Gastrocnemius medialis (tissue), 4 donors: Measurements from ENCODE around the gene ZSCAN21. TPM values are rescaled to one million over a fixed set of nuclear protein-coding genes. Genes with fewer than 3 reads are reported as not detected.

Source experiments
- ATAC-seq, 2 donors: fragments of 150-250 bp; one replicate each; pipeline ENCODE4 v1.9.1; 2016
- DNase-seq, 2 donors: peaks; one replicate each; pipeline ENCODE4 v3.0.0-alpha.2; 2019
- H3K27ac ChIP-seq, 4 donors: fragments of 200-600 bp; sonication (generic); 1 replicate in 1 of 4; 2 replicates in 3 of 4; pipeline ENCODE4 v1.5.1; 2016 to 2018; ENCODE audit warnings: mild to moderate bottlenecking in 2 of 4, moderate library complexity in 1 of 4
- H3K27me3 ChIP-seq, 3 donors: fragments of 200-600 bp; sonication (generic) in 2 of 3; 1 replicate in 1 of 3; 2 replicates in 2 of 3; pipeline versions ENCODE4 v1.5.1 to v1.6.0; 2016 to 2019; ENCODE audit warnings: mild to moderate bottlenecking in 1 of 3, moderate library complexity in 1 of 3
- H3K36me3 ChIP-seq, 2 donors: fragments of 200-600 bp; sonication (generic) in 1 of 2; one replicate each; pipeline ENCODE4 v1.5.1; 2017 to 2018
- H3K4me1 ChIP-seq, 2 donors: fragments of 200-600 bp; sonication (generic) in 1 of 2; one replicate each; pipeline ENCODE4 v1.5.1; 2016 to 2017; ENCODE audit warnings: mild to moderate bottlenecking in 2 of 2
- H3K4me3 ChIP-seq, 4 donors: fragments of 200-600 bp; sonication (generic) in 3 of 4; 1 replicate in 1 of 4; 2 replicates in 3 of 4; pipeline ENCODE4 v1.5.1; 2016 to 2019; ENCODE audit warnings: mild to moderate bottlenecking in 2 of 4
- H3K9me3 ChIP-seq, 3 donors: fragments of 200-600 bp; sonication (generic) in 2 of 3; 1 replicate in 1 of 3; 2 replicates in 2 of 3; pipeline ENCODE4 v1.5.1; 2016 to 2019
- CTCF ChIP-seq, 5 experiments: fragments of 450-650 bp in 3 of 5; fragments of 200-600 bp in 2 of 5; sonication (generic) in 2 of 5; IDR thresholded peaks in 4 of 5; conservative IDR thresholded peaks in 1 of 5; 1 replicate in 4 of 5; 2 replicates in 1 of 5; pipeline ENCODE4 v1.5.1; 2016 to 2019; ENCODE audit warnings: antibody characterized with exemption in 5 of 5, mild to moderate bottlenecking in 3 of 5, moderate library complexity in 3 of 5
- POLR2A ChIP-seq, 2 donors: fragments of 450-650 bp; IDR thresholded peaks; one replicate each; pipeline ENCODE4 v1.6.1; 2017; ENCODE audit warnings: antibody characterized with exemption in 2 of 2, mild to moderate bottlenecking in 2 of 2, moderate library complexity in 2 of 2
- in situ Hi-C, 4 donors: fragments of 200-750 bp; cut with MboI; loops; one replicate each; pipeline versions ENCODE4 v1.15.0 to v1.8.0; 2017; ENCODE audit warnings: low sequenced_read_pairs in 4 of 4
- intact Hi-C: fragments of 100-400 bp; cut with DNase I; formaldehyde crosslinking; loops from one replicate; pipeline ENCODE4 v1.15.1; 2023; ENCODE audit warnings: low total_unique reads
- total RNA-seq, 4 donors: library from RNA; depleted of rRNA; stranded (reverse); fragments of >200 nt; gene quantifications; one replicate each; pipeline versions ENCODE4 v1.1.0 to v1.2.3, GENCODE V29; 2016

ZSCAN21 gene
- total RNA-seq, 4 donors from 2014 or later: 14.4 to 26.4 (median 22.3) TPM

- ATAC-seq (no peak), DNase-seq (no peak)
- Histone ChIP-seq H3K4me1 (peaks cover 3 to 7% of the 10 kb centered on the region in 2 donors), H3K4me3 (no peak overlapping the region), H3K36me3 (peaks cover 9 to 64% of the 10 kb centered on the region in 2 donors), H3K9me3 (no peaks in the 10 kb centered on the region), H3K27ac (no peak overlapping the region), H3K27me3 (no peaks in the 10 kb centered on the region)
- no peak for TF ChIP-seq CTCF (IDR thresholded peaks at IDR 0.05 in 4 of 5, conservative IDR thresholded peaks at IDR 0.05 in 1 of 5)
- TF ChIP-seq POLR2A (IDR thresholded peaks at IDR 0.05): no peak
- in situ Hi-C loops: no loop called here
- intact Hi-C loops: no loop called here
Observed at GRCh38 chr7:100024020-100024619, 25.5 kb upstream of the ZSCAN21 start.

DNA sequence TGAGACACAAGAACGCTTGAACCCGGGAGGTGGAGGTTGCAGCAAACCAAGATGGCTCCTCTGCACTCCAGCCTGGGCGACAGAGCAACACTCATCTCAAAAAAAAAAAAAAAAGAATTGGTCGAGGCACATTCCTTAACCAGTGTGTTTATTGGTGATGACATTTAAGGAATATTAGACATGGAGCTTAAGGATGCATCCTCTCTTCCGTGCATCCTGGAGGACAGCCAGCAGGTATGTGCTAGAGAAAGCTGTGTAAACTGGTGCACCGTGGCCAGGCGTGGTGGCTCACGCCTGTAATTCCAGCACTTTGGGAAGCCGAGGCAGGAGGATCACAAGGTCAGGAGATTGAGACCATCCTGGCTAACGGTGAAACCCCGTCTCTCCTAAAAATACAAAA, 22.4 kb upstream of the ZSCAN21 start:
- no peaks in the 10 kb centered on the region for H3K4me1 ChIP-seq
- H3K27me3 ChIP-seq: no peaks in the 10 kb centered on the region
- H3K36me3 ChIP-seq: peaks cover 9 to 78% of the 10 kb centered on the region in 2 donors
- ATAC-seq: no peak
- no peak for DNase-seq
- no peak overlapping the region for H3K4me3 ChIP-seq
- in situ Hi-C loops: no loop called here
- no peak for TF ChIP-seq POLR2A (IDR thresholded peaks at IDR 0.05)
- no peak for TF ChIP-seq CTCF (IDR thresholded peaks at IDR 0.05 in 4 of 5, conservative IDR thresholded peaks at IDR 0.05 in 1 of 5)
- intact Hi-C loops: no loop called here
- no peaks in the 10 kb centered on the region for H3K9me3 ChIP-seq
- H3K27ac ChIP-seq: no peak overlapping the region

- Histone ChIP-seq H3K36me3 (peaks cover 0 to 85% of the 10 kb centered on the region in 2 donors), H3K27me3 (no peaks in the 10 kb centered on the region), H3K9me3 (no peaks in the 10 kb centered on the region), H3K4me3 (no peak overlapping the region), H3K4me1 (no peaks in the 10 kb centered on the region), H3K27ac (no peak overlapping the region)
- in situ Hi-C loops: no loop called here
- no peak for DNase-seq
- TF ChIP-seq CTCF (IDR thresholded peaks at IDR 0.05 in 4 of 5, conservative IDR thresholded peaks at IDR 0.05 in 1 of 5): no peak
- TF ChIP-seq POLR2A (IDR thresholded peaks at IDR 0.05): no peak
- intact Hi-C loops: no loop called here
- ATAC-seq: no peak
Observed at GRCh38 chr7:100029596-100029995, 20.0 kb upstream of the ZSCAN21 start.

DNA sequence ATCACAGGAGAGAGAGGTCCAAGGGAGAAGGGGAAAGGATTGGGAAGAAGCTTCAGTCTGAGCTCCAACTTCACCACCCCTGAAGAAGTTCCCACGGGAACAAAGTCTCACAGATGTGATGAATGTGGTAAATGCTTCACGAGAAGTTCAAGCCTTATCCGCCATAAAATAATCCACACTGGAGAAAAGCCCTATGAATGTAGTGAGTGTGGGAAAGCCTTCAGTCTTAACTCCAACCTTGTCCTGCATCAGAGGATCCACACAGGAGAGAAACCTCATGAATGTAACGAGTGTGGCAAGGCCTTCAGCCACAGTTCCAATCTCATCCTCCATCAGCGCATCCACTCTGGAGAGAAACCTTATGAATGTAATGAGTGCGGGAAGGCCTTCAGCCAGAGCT, 16.0 kb upstream of the ZSCAN21 start:
- no peak for ATAC-seq
- no peak overlapping the region for H3K4me3 ChIP-seq
- DNase-seq: no peak
- H3K27ac ChIP-seq: no peak overlapping the region
- H3K27me3 ChIP-seq: no peaks in the 10 kb centered on the region
- intact Hi-C loops: no loop called here
- in situ Hi-C loops: no loop called here
- H3K4me1 ChIP-seq: peaks cover 0 to 4% of the 10 kb centered on the region in 2 donors
- H3K9me3 ChIP-seq: no peaks in the 10 kb centered on the region
- H3K36me3 ChIP-seq: peaks cover 0 to 69% of the 10 kb centered on the region in 2 donors
- no peak for TF ChIP-seq POLR2A (IDR thresholded peaks at IDR 0.05)
- no peak for TF ChIP-seq CTCF (IDR thresholded peaks at IDR 0.05 in 4 of 5, conservative IDR thresholded peaks at IDR 0.05 in 1 of 5)
